SK-MEL-5 (cell line): ENCODE data around the gene POU2F1. TPM values are rescaled to one million over a fixed set of nuclear protein-coding genes. Genes with fewer than 3 reads are reported as not detected.
A peak's percentile ranks its signal among the peaks of the same experiment; 100 is the strongest.
"Not testable (repeated sequence)": the region's sequence is repeated elsewhere in the genome, so short reads cannot be mapped to it uniquely, and the experiment has no call there.

Experiments
- DNase-seq: peaks from one replicate; pipeline ENCODE4 v3.0.0-alpha.2; 2016; ENCODE audit warnings: low read depth, low spot score
- in situ Hi-C: cut with HindIII; loops from 2 replicates; pipeline ENCODE4 v1.10.0; 2016; ENCODE audit warnings: low sequenced_read_pairs, high pct_unique_total_duplicates, low pct_unique_long_range_greater_than_20kb
- total RNA-seq: library from RNA; depleted of rRNA; stranded (reverse); fragments of >200 nt; shearing (Covaris generic); gene quantifications from 2 replicates; pipeline ENCODE4 v1.2.3, GENCODE V29; 2014

Gene POU2F1
- total RNA-seq, 1 experiment from 2014 or later, result 8.0 TPM

DNA sequence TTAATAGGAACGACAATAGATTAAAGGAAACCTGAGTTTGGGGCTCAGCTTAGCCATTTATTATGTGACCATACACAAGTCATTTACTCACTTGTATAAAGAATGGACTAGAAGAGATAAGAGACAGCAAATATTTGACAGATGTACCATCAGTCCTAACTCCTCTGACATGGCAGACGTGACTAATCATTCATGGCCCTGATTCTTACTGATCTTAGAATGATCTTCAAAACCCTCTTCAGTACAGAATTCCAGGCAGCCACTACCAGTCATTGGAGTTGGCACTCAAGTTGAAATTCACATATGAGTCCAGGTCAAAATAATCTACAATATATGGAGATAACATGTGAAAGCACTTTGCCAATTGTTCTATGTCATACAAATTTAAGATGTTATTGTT is 21.0 kb upstream of the POU2F1 start:
- no peak for DNase-seq
- in situ Hi-C loops, result no loop called here

GRCh38 chr1:167200272-167200671 is 20.4 kb upstream of the POU2F1 start:
- in situ Hi-C loops, result no loop called here
- no peak for DNase-seq

DNA sequence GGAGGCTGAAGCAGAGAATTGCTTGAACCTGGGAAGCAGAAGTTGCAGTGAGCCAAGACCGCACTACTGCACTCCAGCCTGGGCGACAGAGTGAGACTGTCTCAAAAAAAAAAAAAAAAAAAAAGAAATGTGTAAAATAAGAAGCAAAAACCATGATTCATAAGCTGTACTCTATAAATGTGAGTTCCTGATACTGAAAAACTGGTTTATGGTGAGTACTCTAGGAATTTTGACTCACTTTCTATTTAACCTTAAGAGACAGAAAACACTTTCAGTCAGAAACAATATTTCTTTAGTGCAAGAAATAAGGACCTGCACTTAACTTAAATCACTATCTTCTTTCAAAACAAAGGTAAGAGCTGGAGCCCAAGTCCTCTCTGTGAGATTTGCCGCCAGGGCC is 19.9 kb upstream of the POU2F1 start:
- DNase-seq, result no peak
- in situ Hi-C loops, result no loop called here

DNA sequence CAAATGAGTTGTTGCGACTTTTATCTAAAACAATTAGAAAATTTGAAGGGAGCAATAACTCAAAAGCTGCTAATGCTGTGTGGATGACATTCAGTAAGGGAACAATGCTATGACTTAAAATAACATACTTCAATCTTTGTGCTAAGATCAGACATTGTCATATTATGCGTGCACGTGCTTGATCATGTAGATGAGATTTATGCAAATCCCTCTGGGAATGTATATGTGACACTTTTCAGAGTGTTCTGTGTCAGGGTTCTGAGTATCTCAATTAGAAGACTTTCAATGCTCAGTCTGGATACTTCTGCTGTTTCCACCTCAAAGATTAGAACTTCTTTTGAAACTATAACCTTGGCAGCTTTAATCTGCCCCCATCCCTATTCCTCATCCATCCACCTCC is 18.6 kb upstream of the POU2F1 start:
- no peak for DNase-seq
- in situ Hi-C loops, result no loop called here

DNA sequence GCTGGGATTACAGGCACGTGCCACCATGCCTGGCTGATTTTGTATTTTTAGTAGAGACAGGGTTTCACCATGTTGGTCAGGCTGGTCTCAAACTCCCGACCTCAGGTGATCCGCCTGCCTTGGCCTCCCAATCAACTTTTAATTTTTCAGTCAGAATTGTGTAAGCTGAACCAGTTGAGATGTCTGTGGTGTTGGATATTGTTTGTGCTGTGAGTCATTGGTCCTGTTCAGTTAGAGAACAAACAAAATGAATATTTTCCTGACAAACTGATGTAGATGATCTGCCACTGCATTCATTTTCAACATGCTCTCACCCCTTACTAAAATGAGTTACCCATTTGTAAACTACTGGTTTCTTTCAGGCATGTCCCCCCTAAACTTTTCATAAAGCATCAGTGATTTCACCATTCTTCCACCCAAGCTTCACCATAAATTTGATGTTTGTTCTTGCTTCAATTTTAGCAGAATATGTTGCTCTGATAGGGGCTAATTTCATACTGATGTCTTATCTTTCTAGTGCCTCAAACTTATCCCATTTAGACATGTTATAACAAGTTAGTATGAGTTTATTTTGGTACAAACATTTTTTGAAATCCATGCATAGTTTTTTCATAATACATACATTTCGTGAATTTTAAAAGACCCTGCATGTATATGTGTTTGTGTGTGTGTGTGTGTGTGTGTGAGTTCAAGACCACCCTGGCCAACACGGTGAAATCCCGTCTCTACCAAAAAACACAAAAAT is 15.2 kb upstream of the POU2F1 start:
- DNase-seq, in situ Hi-C loops: not testable (repeated sequence)

- in situ Hi-C loops, result no loop called here
- no peak for DNase-seq
Observed at GRCh38 chr1:167206166-167206835, 14.4 kb upstream of the POU2F1 start.

GRCh38 chr1:167207940-167208623 is 12.6 kb upstream of the POU2F1 start:
- in situ Hi-C loops, result no loop called here
- peak; percentile 58 for DNase-seq

- DNase-seq, result no peak
- in situ Hi-C loops, result no loop called here
Observed at GRCh38 chr1:167208624-167208976, 12.1 kb upstream of the POU2F1 start.

- no peak for DNase-seq
- in situ Hi-C loops, result no loop called here
Observed at GRCh38 chr1:167209044-167209443, 11.6 kb upstream of the POU2F1 start.

- in situ Hi-C loops, result no loop called here
- peak; percentile 98 for DNase-seq
Observed at GRCh38 chr1:167210966-167211674, 9.6 kb upstream of the POU2F1 start.

DNA sequence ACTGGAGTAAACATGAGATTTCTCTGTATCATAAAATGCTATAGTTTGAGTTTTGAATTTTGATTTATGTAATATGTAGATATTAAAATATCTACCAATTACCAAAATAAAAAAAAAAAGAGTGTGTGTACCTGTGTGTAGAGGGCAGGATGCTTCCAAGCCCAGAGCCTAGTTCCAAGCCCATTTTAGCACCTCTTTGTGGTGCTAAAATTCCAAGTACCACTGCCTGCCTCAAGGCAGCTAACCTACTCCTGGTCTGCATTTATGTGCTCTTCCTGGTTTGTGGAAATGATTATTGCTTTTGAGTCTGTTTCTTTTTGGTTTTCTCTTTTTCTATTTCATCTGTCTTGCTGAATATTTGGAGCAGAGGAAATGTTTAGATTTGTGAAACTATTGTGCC is 8.7 kb upstream of the POU2F1 start:
- DNase-seq, result no peak
- in situ Hi-C loops, result no loop called here

GRCh38 chr1:167216809-167217208 is 3.9 kb upstream of the POU2F1 start:
- no peak for DNase-seq
- in situ Hi-C loops, result no loop called here

DNA sequence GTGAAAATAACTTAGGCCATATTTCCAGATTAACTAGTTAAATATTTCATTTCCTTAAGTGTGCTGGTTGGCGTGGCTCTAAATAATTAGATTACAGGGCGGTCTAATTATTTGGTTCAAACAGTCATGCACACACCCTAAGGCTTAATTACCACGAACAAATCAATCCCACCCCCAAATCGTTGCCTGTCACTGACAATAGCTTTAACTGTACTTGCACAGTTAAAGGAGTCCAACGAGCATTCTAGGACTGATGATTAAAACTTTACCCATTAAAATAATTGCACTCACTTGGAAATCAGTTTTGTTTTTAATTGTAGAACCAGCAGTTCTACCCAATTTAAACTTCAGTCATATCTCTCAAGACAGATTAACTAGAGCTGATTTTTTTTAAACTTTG is 1.5 kb upstream of the POU2F1 start:
- in situ Hi-C loops, result no loop called here
- no peak for DNase-seq

- in situ Hi-C loops, result no loop called here
- peak; percentile 83 for DNase-seq
Observed at GRCh38 chr1:167219646-167220536, 795 bp upstream of the POU2F1 start.

GRCh38 chr1:167221126-167221737 is 546 bp downstream of the POU2F1 start:
- DNase-seq, result peak; percentile 14
- in situ Hi-C loops, result no loop called here

DNA sequence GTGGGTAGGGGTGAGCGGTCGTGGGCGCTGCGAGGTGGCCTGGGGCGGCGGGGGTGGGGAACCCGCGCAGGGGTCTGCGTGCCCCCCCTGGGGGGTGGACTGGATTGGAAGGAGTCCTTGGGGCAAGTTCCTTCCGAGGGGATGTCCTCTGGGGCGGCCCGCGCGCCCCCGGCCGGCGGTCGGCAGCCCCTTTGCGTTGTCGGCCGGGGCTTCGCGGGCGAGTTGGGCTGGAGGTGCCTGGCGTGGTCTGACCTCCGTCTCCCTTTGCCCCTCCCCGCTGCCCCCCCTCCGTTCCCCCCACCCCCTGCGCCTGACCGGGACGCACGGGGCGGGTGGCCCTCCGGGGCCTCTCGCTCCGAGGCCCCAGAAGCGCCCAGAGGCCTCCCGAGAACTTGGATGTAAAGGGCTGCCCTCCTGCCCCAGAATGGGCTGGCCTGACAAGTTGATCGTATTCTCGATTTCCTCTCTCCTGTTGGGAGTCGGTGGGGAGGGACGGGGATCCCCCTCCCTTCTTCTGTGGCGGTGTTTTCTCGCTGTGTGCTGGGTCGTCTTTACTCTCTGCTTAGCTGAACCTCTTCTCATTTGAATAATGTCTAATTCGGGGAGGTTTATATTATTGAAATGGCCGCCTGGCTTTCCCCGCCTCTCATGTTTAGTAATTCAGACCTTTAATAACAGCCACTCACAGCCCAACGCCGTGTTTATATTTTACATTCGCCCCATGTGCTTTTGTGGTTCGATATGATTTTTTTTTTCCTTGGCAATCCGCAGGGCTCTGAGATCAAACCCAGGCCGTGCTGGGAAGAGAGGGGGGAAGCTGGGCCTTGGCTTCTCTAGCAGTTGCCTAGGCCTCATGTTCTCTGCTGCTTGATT is 1.3 kb downstream of the POU2F1 start:
- in situ Hi-C loops, result no loop called here
- peak; percentile 84 for DNase-seq
